DOHH2 (cell line): ENCODE data around the gene CPEB4.

Experiments
- H3F3A ChIP-seq: fragments of 200-600 bp; sonication (generic), shearing (Covaris generic); 2 replicates; pipeline ENCODE4 v1.6.0; 2016; ENCODE audit warnings: antibody characterized with exemption, mild to moderate bottlenecking; ENCODE audit not compliant: control insufficient read depth, insufficient read depth
- H3K27ac ChIP-seq: fragments of 200-600 bp; sonication (generic); 2 replicates; pipeline ENCODE4 v1.5.1; 2014; ENCODE audit warnings: low read depth, mild to moderate bottlenecking, low read length, moderate library complexity
- H3K27me3 ChIP-seq: fragments of 200-600 bp; sonication (generic); 2 replicates; pipeline ENCODE4 v1.6.1; 2014; ENCODE audit warnings: mild to moderate bottlenecking, low read length, mixed read lengths; ENCODE audit not compliant: control insufficient read depth
- H3K36me3 ChIP-seq: fragments of 200-600 bp; sonication (generic); 2 replicates; pipeline ENCODE4 v1.6.1; 2014; ENCODE audit warnings: mild to moderate bottlenecking, low read length, moderate library complexity, mixed read lengths; ENCODE audit not compliant: control insufficient read depth
- H3K4me1 ChIP-seq: fragments of 200-600 bp; sonication (generic); 2 replicates; pipeline ENCODE4 v1.6.1; 2014; ENCODE audit warnings: mild to moderate bottlenecking, low read length, mixed read lengths; ENCODE audit not compliant: control insufficient read depth
- H3K4me2 ChIP-seq: fragments of 200-600 bp; sonication (generic); 2 replicates; pipeline ENCODE4 v1.6.0; 2014; ENCODE audit warnings: mild to moderate bottlenecking, low read length, moderate library complexity
- H3K4me3 ChIP-seq: fragments of 200-600 bp; sonication (generic); 2 replicates; pipeline ENCODE4 v1.5.1; 2014; ENCODE audit warnings: mild to moderate bottlenecking, low read length, mixed read lengths
- H3K79me2 ChIP-seq: fragments of 200-600 bp; sonication (generic); 2 replicates; pipeline ENCODE4 v1.6.1; 2014; ENCODE audit warnings: mild to moderate bottlenecking, low read length, mixed read lengths; ENCODE audit not compliant: control insufficient read depth
- H3K9me2 ChIP-seq: fragments of 200-600 bp; sonication (generic); replicated peaks from 2 replicates; pipeline ENCODE4 v1.6.1; 2014; ENCODE audit warnings: mild to moderate bottlenecking, low read length, mixed read lengths; ENCODE audit not compliant: control insufficient read depth
- H3K9me3 ChIP-seq: fragments of 200-600 bp; sonication (generic); 2 replicates; pipeline ENCODE4 v1.6.1; 2014; ENCODE audit warnings: antibody characterized with exemption, low read length, mixed read lengths; ENCODE audit not compliant: control insufficient read depth, insufficient read depth
- H4K20me1 ChIP-seq: fragments of 200-600 bp; sonication (generic); 2 replicates; pipeline ENCODE4 v1.6.0; 2014; ENCODE audit warnings: low read depth, mild to moderate bottlenecking, antibody characterized with exemption, low read length, moderate library complexity; ENCODE audit not compliant: control insufficient read depth, insufficient read depth
- CTCF ChIP-seq: fragments of 200-600 bp; sonication (generic); IDR thresholded peaks from one replicate; pipeline ENCODE4 v1.5.1; 2014; ENCODE audit warnings: antibody characterized with exemption, mild to moderate bottlenecking, low read depth, low read length; ENCODE audit not compliant: poor library complexity, severe bottlenecking
- EZH2phosphoT487 ChIP-seq: fragments of 200-600 bp; sonication (generic); IDR thresholded peaks from 2 replicates; pipeline ENCODE4 v1.6.1; 2017; ENCODE audit warnings: borderline replicate concordance, mild to moderate bottlenecking, antibody characterized with exemption, low read length, moderate library complexity, mixed read lengths

Gene CPEB4

DNA sequence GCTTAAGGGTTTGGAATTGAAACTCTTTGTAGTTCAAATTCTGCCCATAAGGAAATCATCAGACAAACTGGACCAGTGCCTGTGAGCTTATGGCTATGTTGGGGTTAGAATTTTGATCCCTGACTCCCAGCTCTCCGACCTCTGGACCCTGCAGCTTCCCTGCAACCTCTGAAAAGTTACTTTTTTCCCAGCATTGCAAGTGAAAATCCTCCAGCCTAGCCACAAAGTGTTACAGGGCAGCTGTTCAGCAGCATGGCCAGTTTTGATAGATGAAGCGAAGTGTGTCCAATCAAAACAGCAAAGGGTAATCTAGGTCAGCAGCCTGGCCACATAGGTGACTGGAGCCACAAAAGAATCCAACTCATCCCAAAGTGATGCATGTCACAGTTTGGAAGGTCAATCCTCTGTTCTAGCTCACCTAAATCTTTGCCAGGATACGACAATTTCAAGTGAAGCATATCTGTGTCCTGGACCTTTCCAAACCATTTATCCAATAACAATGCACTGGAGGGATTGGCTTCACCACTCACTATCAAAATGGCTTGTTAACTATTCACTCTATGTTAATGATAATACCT lies 4.7 kb upstream of the CPEB4 start:
- peaks cover 33% of the 10 kb centered on the region for H3K4me1 ChIP-seq
- 0 out of 2 replicates have a peak, but pooled peaks cover 3% of the 10 kb centered on the region for H3K9me3 ChIP-seq
- no peak overlapping the region for H3K4me2 ChIP-seq
- no peak overlapping the region for H3K4me3 ChIP-seq
- H3K36me3 ChIP-seq = no peaks in the 10 kb centered on the region
- H3K9me2 ChIP-seq = no peaks in the 10 kb centered on the region
- H3F3A ChIP-seq = no peaks in the 10 kb centered on the region
- no peak overlapping the region for H3K27ac ChIP-seq
- H3K27me3 ChIP-seq = no peaks in the 10 kb centered on the region
- no peaks in the 10 kb centered on the region for H4K20me1 ChIP-seq
- H3K79me2 ChIP-seq = no peaks in the 10 kb centered on the region
- TF ChIP-seq CTCF (no peak), EZH2phosphoT487 (no peak)

- no peak for TF ChIP-seq CTCF
- no peak for TF ChIP-seq EZH2phosphoT487
- H3F3A ChIP-seq = 0 out of 2 replicates have a peak, but pooled peaks cover 4% of the 10 kb centered on the region
- no peaks in the 10 kb centered on the region for H3K36me3 ChIP-seq
- no peak overlapping the region for H3K4me3 ChIP-seq
- no peaks in the 10 kb centered on the region for H3K27me3 ChIP-seq
- peaks cover 30% of the 10 kb centered on the region for H3K4me1 ChIP-seq
- no peak overlapping the region for H3K4me2 ChIP-seq
- no peaks in the 10 kb centered on the region for H3K9me2 ChIP-seq
- H3K79me2 ChIP-seq = peaks cover 4% of the 10 kb centered on the region; the same call in 1 of the 2 replicates
- H4K20me1 ChIP-seq = no peaks in the 10 kb centered on the region
- 0 out of 2 replicates have a peak, but pooled peaks cover 3% of the 10 kb centered on the region for H3K9me3 ChIP-seq
- no peak overlapping the region for H3K27ac ChIP-seq
These were observed 3.6 kb upstream of the CPEB4 start for GRCh38 chr5:173884402-173885053.

- H3K4me1 ChIP-seq = peaks cover 32% of the 10 kb centered on the region
- no peak overlapping the region for H3K4me2 ChIP-seq
- H3F3A ChIP-seq = 0 out of 2 replicates have a peak, but pooled peaks cover 4% of the 10 kb centered on the region
- 0 out of 2 replicates have a peak, but pooled peaks cover 3% of the 10 kb centered on the region for H3K9me3 ChIP-seq
- no peak overlapping the region for H3K4me3 ChIP-seq
- no peak overlapping the region for H3K27ac ChIP-seq
- H3K9me2 ChIP-seq = no peaks in the 10 kb centered on the region
- TF ChIP-seq CTCF = no peak
- no peak for TF ChIP-seq EZH2phosphoT487
- no peaks in the 10 kb centered on the region for H4K20me1 ChIP-seq
- H3K27me3 ChIP-seq = no peaks in the 10 kb centered on the region
- no peaks in the 10 kb centered on the region for H3K36me3 ChIP-seq
- peaks cover 4% of the 10 kb centered on the region; the same call in 1 of the 2 replicates for H3K79me2 ChIP-seq
These were observed 3.1 kb upstream of the CPEB4 start for GRCh38 chr5:173885054-173885443.
